NB4 (cell line): ENCODE data around the gene SOX6.

Experiments used
- CTCF ChIP-seq: IDR thresholded peaks from one replicate; pipeline ENCODE4 v1.5.1; 2012; ENCODE audit warnings: low read depth, low read length
- POLR2A ChIP-seq: IDR thresholded peaks from 2 replicates; pipeline ENCODE4 v1.6.1; 2011; ENCODE audit warnings: mild to moderate bottlenecking; ENCODE audit not compliant: insufficient read length; ENCODE audit errors: extremely low read depth

DNA sequence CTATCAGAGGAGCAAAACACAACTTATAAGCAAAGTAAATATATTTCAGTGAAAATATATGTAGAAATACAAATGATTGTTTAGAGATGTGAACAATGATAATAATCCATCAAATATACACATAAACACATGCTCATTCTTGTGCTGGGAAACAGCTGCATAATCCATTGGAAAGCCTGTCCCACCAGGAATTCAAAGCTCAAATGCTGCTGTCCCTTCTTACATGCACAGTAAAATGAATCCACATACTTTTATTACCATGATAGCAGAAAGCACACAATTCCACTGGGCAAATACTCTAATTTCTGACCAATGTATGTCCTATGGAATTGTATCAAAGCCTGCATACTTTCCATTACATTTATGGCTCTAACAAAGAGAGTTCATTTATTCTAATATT lies 44.5 kb downstream of the SOX6 start:
- TF ChIP-seq POLR2A: no peak
- TF ChIP-seq CTCF: no peak
